CD4-positive, alpha-beta T cell treated with Interleukin-15 for 1 hour (primary cell): ENCODE measurements around the gene ZSWIM9.

Experiments
- DNase-seq: peaks from one replicate; pipeline ENCODE4 v3.0.0-alpha.2; 2020

Gene ZSWIM9

DNA sequence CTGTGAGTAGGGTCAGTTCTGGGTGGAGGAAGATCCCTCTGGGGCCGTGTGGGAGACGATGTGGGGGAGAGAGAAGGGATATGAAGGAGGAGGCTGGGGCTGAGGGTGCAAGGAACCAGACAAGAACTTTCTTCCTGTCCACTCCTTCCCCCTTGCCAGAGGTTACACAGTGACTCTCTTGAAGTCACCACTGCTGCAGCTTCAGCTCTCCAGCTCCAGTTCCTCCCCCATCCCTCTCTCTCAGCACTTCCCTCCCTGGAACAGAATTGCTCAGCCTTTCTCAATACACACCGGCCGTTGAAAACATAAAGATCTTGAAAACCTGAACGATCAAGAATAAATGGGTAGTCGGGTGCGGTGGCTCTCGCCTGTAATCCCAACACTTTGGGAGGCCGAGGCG is 5.1 kb downstream of the ZSWIM9 start:
- no peak for DNase-seq

DNA sequence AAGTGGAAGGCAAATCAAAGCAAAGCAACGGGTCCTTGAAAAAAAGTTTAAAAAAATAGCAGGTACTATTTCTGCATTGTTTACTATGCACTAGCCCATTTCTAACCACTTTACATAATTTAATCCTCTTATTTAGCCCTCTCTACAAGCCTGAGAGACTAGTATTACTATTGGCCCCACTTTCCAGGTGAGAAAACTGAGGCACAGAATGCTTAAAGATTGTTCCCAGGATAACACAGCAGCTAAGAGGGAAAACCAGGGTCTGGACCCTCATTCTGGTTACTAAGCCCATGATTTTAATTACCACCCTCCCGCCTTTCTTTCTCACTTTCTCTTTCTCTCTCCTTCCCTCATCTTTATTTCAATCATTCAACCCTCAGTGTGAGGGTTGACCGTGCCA is 5.7 kb downstream of the ZSWIM9 start:
- no peak for DNase-seq

DNA sequence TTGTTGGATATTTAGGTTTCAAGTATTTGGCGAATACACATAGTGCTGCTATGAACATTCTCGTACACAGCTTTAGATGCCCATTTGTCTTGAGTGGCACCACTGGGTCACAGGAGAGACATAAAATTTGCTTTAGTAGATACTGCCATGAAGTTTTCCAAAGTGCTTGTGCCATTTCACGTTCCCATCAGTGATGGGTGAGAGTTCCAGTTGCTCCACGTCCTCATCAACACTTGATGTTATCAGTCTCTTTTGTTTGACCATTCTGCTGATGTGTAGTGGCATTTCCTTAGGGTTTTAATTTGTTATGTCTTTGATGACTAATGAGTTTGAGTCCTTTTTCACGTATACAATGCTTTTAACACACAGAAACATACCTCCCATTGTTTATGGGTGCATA is 11.0 kb downstream of the ZSWIM9 start:
- DNase-seq, result no peak

DNA sequence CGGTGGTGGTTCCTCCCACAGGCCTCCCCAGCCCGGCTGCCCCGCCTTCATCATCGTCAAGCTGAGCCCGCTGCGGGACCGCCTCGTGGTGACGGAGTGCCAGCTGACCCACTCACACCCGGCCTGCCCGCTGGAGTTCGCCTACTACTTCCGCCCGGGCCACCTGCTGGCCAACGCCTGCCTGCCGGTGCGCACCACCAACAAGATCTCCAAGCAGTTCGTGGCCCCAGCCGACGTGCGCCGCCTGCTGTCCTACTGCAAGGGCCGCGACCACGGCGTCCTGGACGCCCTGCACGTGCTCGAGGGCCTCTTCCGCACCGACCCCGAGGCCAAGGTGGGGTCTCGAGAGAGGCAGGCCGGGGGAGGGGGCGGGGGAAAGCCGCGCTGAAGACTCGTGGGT is 12.0 kb downstream of the ZSWIM9 start:
- no peak for DNase-seq

DNA sequence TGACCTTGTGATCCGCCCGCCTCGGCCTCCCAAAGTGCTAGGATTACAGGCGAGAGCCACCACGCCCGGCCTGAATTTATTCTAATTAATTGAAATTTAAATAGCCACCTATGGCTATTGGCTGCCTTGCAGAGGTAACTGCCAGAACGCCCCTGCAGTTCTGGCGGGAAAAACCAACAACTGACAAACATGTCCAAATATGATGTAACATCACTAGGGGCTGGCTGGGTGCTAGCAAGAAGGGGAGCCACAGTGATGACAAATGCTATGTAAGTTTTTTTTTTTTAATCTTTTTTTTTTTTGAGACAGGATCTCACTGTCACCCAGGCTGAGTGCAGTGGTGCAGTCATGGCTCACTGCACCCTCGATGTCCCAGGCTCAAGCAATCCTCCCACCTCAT is 12.9 kb downstream of the ZSWIM9 start:
- no peak for DNase-seq

DNA sequence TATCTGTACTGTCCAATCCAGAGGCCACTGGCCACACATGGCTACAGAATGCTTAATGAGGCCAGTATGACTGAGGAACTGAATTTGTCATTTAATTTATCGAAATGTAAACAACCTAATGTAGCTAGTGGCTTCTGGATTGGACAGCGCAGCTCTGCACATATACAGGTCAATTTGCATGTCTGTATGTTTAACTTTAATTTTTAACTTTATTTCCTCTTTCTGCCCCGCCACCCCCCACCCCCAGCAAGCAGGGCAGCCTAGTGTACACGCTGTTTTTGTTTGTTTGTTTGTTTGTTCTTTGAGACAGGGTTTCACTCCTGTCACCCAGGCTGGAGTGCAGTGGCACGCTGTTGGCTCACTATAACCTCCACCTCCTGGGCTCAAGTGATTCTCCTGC is 15.5 kb downstream of the ZSWIM9 start:
- no peak for DNase-seq

DNA sequence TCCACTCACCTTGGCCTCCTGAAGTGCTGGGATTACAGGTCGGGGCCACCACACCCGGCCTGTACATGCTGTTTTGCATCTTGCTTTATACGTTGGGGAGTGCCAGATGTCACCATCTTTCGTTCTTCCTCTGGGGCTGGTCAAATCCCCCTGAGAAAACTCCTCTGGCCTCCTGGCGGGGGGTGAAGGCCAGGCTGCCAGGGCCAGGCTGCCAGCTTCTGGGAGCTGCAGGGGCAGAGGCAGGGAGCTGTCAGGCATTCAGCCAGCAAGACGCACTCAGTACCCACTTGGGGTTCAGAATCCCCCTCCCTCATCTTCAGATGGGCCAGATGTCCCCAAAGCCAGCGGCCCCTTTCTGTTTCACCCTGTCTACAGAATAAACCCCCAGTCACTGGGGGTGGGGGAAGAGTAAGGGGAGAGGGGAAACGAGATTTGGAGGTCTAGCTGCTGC is 16.1 kb downstream of the ZSWIM9 start:
- DNase-seq, result no peak

DNA sequence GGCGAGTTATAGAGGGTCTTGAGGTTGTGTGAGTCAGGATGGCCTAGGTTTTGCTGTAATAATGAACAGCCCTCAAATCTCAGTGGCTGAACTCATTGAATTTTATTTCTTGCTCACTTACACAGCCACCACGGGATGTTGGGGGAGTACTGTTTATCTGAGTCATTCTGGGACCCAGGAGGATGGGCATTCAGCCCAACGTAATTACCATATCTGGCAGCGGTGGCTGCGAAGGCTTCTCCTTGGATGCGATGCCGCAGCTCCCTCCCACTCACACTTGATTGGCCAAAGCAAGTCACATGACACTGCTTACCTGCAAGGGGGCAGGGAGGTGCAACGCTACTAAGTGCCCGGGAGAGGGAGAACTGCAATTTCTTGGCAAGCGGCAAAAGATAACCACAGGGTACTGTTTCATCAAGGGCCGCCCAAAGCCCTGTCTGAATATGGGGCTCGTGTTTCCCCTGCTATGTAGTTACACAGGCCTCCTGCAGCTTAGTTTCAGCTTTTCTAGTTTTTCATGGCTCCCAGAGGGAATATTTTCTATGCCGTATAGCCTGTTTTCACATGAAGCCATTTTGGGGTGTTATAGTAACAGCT is 19.9 kb downstream of the ZSWIM9 start:
- DNase-seq, result peak; percentile 81

DNA sequence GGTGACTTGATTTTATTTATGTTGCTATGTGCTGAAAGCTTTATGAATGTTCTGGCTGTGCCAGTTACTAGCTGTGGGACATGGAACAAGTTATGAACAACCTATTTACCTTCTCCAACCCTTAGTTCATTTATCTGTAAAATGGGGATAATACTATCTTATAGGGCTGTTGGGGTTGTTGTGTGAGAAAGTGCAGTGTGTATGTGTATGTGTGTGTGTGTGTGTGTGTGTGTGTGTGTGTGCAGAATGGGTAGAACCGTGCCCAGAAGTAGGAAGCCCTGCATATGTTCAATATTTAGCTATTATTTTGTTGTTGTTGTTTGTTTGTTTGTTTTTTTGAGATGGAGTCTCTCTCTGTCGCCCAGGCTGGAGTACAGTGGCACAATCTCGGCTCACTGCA is 20.4 kb downstream of the ZSWIM9 start:
- no peak for DNase-seq

DNA sequence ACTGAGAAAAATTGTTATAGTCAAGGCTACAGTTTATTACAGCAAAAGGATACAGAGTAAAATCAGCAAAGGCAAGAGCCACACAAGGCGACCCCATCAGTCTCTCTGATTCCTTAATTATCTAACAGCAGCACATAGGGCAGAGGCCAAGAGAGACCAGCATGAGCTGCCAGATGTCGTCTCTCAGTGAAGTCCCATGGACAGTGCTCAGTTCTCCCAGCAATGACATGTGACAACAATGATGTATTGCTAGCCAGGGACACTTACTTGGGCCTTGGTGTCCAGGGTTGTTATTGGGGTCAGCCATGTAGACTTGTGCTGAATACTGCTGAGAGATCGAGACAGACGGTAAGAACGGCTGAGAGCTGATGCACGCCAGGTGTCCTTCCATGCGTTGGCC is 22.3 kb downstream of the ZSWIM9 start:
- no peak for DNase-seq

DNA sequence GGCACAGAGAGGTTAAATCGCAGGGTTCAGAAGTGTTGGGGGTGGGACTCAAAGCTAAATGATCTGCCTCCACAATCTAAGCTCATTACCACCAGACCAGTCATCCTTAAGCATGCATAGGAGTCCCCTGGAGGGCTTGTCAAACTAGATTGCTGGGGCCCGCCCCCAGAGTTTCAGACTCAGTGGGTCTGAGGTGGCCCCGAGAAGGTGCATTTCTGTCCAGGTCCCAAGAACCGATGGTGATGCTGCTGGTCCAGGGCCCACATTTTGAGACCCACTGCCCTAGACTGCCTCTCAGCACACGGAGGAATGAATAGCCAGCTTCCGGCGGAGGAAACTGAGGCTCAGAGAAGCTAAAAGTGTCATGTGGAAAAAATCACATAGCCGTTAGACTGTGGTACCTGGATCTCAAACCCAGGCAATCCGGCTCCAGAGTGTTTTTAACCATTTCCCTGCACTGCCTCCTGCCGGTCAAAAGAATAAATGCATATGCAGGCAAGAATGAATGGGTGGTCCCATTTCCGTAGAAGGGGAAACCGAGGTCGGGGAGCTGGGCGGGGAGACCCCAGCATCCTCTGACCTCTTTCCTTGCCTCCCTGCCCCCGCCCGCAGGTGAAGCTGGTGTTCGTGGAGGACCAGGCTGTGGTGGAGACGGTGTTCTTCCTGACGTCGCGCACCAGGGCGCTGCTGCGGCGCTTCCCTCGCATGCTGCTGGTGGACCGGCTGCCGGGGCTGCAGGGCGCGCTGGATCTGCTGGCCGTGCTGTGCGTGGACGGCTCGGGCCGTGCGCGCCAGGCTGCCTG is 23.8 kb downstream of the ZSWIM9 start:
- no peak for DNase-seq

DNA sequence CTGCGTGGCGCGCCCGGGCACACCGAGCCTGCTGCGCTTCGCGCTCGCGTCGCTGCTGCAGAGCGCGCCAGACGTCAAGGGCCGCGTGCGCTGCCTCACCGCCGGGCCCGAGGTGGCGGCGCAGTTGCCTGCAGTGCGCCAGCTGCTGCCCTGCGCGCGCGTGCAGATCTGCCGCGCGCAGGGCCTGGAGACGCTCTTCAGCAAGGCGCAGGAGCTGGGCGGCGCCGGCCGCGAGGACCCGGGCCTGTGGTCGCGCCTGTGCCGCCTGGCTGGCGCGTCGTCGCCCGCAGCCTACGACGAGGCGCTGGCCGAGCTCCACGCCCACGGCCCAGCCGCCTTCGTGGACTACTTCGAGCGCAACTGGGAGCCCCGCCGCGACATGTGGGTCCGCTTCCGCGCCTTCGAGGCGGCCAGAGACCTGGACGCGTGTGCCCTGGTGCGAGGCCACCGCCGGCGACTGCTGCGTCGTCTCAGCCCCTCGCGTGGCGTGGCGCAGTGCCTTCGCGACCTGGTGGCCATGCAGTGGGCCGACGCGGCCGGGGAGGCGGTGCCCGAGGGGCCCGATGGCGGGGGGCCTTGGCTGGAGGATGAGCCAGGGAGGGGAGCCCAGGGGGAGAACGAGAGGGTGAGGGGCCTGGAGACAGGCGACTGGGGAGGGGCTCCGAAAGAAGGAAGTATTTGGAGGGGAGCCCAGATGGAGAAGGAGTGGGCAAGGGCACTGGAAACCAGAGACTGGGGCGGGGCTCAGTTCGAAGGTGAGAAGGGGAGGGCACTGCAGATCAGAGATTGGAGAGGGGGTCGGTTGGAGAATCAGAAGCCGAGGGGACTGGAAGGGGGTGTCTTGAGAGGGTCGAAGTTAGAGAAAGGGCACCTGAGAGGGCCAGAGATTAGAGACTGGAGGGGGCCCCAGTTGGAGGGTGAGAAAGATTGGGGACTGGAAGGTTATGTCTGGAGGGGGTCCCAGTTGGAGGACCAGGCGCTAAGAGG is 24.7 kb downstream of the ZSWIM9 start:
- DNase-seq, result no peak

DNA sequence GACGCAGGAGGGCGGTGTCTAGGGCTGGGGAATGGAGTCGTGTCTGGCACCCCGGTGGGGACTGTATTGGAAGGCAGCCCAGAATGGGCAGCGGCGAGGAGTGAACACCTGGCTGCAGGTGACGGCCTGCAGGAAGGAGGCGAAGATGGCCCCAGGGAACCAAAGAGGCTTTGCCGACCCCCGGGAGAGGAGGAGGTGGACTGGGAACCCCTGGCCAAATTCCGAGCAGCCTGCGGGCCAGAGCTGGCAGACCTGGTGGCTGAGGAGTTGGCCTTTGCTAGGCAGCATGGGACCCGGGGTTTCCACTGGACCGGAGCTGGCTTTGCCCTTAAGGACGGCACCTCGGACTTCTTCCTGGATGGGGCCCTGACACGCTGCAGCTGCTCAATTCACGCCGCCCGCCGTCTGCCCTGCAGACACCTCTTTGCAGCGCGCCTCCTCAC is 25.9 kb downstream of the ZSWIM9 start:
- no peak for DNase-seq

DNA sequence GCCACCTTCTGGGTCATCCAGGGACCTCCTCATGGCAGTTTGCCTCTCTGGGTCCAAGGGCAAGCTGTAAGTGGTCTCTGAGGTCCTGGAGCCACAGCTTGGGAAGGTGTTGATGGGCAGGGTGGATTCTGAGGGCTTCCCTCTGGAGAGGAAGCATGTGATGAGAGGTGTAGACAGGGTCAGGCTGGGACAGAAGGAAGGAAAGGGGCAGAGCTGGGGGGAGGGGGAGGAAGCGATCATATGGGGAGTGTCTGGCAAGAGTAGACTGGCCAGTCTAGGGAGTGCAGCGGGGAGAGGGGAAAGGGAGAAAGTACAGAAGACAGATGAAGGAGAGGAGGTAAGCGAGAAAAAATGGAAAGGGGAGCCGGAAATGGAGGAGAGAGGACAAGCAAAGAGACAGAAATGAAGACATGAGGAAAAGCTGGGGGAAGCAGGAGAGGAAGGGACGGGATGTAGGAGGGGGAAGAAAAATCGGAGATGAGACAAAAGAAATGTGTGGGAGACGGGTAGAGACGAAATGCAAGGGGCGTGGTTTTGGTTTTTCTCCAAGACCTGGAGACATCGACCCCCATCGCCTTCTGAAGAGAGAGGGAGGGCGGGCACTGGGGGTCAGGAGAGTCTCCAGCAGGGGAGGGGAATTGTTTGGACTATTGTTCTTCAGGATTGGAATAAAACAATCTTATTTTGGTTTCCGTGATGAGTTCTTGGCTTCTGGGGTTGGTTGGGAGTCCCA is 26.6 kb downstream of the ZSWIM9 start:
- no peak for DNase-seq

DNA sequence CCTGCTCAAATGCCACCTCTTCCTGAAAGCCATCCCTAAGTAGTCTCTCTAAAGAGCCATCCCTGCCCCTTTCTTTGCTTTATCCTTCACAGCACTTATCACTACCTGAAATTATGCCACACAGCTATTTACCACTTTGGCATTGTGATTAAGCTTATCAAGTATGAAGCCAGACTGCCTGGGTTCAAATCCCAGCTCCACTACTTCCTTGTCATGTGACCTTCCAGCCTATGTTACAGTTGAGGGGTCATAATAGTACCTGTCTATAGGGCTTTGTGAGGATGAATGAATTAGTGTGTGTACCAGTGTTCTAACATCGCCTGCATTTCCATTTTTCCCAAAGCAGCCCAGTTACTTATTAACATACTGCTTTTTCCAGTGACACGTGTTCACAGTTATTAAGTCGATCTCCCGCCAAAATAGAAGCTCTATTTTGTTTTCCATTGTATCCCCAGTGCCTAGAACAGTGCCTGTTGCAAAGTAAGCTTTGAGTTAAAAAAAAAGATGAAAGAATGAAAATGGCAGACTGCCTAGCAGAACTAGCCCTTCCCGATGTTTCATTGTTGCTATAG is 32.8 kb downstream of the ZSWIM9 start:
- DNase-seq, result no peak

DNA sequence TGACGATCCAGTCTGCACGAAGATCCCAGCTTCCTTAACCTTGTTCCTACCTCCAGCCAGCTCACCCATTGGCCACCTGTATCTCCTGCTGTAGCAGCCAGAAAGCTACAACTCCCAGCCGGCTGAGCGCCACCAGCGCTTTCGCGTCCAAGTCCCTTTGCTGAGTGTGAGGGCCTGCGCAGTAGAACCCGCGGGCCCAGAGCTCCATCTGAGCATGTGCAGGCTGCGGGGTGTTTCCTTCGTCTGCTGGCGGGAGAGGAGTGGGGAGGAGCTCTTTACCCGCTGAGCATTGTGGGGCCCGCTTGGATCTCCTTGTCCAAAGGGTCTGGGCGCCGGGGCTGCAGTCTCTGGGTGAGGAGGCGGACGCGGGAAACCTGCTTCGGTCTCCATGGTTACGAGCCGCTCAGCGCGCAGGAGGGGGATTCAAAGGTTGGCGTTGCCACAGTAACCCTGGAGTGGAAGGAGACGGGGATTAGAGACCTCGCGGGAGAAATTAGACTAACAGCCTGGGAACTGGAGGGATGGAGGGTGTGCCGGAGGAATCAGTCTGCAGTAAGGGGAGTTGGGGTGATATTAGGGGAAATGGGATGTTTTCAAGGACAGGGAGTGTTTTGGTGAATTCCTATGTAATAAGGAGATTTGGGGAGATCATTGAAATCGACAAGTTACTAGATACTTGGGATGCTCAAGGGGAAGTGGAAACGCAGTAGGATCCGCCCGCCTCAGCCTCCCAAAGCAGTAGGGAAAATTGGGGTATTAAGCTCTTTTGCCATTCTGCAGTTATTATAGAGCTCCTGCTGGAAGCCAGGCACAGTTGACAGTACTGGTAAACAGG is 33.5 kb downstream of the ZSWIM9 start:
- DNase-seq, result peak; percentile 92

DNA sequence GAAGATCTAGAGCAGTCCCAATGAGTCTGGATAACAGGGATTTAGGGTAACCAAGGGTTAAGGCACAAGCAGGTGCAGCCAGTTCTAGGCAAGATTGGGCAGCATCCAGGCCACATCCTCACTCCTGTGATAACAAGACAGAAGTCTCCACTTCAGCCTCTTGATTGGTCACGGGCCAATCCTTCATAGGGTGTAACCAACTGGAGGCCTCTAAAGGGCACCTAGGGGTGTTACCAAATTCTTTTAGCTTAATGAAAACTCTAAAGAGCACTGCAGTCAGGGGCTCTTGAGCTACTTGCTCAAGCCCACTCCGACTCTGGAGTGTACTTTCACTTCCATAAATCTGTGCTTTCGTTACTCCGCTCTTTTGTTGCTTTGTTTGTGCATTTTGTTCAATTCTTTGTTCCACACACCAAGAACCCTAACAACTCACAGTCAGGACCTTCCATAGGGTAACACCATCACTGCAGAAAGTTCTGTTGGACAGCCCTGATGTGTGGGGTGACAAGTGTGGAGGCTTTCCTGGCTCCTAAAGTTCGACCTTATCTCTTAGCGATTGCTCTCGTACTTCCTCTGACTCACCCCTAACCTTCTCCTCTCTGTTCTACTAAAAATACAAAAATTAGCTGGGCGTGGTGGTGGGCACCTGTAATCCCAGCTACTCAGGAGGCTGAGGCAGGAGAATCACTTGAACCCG is 36.1 kb downstream of the ZSWIM9 start:
- DNase-seq, result no peak

DNA sequence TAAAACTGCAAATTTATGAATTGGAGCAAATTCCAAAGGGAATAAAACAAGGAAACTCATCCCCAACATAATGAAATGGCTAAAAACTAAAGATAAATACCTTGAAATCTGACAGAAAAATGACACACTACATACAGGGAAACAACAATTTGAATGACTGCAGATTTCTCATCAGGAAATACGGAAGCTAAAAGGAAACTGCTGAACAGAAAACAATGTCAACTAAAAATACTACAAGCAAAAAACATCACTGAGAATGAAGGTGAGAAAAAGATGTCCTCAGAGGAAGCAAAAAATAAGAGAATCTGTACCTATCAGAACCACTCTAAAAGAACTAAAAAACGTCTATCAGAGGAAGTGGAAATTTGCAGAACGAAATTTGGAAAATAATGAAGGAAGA is 39.5 kb downstream of the ZSWIM9 start:
- DNase-seq, result no peak

DNA sequence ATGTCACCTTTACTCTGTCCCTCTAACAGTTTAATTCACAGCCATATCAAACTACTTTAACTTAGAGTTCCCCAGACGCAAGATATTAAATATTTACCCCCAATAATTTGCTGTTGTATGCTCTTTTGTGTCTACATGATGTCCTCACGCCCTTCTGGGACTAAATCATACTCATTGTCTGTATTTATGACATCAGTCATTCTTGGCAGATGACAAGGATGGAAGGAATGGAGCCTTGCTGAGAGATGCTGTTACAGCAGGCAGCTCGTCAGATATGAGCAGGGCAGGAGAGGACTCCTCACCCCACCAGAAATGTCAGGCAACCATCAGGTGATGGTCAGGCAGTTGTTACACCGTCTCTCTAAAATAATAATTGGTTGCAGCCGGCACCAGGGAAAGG is 43.5 kb downstream of the ZSWIM9 start:
- no peak for DNase-seq

DNA sequence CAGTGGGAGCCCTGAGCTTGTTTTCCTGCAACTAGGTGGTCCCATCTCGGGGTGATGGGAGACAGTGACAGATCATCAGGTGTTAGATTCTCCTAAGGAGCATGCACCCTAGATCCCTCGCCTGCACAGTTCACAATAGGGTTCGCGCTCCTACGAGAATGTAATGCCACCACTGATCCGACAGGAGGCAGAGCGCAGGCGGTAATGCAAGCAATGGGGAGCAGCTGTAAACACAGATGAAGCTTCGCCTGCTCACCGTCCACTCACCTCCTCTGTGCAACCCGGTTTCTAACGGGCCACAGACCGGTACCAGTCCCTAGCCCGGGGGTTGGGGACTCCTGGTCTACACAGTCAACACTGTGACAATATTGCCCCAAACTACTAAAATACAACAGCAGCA is 46.5 kb downstream of the ZSWIM9 start:
- DNase-seq, result no peak

DNA sequence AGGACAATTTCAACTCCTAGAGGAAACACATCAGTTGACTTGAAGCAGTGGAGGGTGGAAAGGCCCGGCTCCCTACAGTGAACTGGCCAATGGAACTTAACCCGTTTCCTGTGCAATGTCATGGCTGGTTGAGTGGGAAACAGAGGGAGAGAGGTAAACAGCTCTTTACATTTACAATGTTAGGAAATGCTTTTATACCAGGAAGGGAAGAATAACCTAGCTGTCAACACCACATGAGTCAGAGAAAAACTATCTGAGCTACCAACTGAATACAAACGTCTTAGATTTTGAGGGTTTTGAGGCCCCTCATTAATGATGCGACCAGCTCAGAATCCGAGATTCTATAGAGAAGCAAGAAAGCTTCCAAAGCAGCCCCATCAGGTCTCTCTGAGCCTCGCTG is 48.5 kb downstream of the ZSWIM9 start:
- no peak for DNase-seq
